Measurements from ENCODE around the gene GALM. TPM values are rescaled to one million over a fixed set of nuclear protein-coding genes. Genes with fewer than 3 reads are reported as not detected.
"Not testable (repeated sequence)": the region's sequence is repeated elsewhere in the genome, so short reads cannot be mapped to it uniquely, and the experiment has no call there.

Gene GALM
- total RNA-seq, 1 experiment from 2014 or later: 8.2 TPM

GRCh38 chr2:38635139-38635538, 30.8 kb upstream of the GALM start:
- Histone ChIP-seq H3K9me3 (replicated peaks) (no peaks in the 10 kb centered on the region), H3K4me3 (no peak overlapping the region), H3K4me1 (replicated peaks) (no peaks in the 10 kb centered on the region), H3K27ac (no peak overlapping the region), H3K27me3 (replicated peaks) (peaks cover 3% of the 10 kb centered on the region; the same call in 1 of the 2 replicates), H3K36me3 (no peaks in the 10 kb centered on the region)
- DNase-seq (ENCODE audit: low read depth in 1 of 2, low spot score in 2 of 2): no peak

GRCh38 chr2:38636069-38636468, 29.8 kb upstream of the GALM start:
- Histone ChIP-seq H3K9me3 (replicated peaks) (no peaks in the 10 kb centered on the region), H3K36me3 (no peaks in the 10 kb centered on the region), H3K4me1 (replicated peaks) (no peaks in the 10 kb centered on the region), H3K4me3 (no peak overlapping the region), H3K27ac (no peak overlapping the region), H3K27me3 (replicated peaks) (peaks cover 3% of the 10 kb centered on the region; the same call in 1 of the 2 replicates)
- no peak for DNase-seq (ENCODE audit: low read depth in 1 of 2, low spot score in 2 of 2)

GRCh38 chr2:38642373-38643017, 23.4 kb upstream of the GALM start:
- DNase-seq (ENCODE audit: low read depth in 1 of 2, low spot score in 2 of 2): peak in 1 of 2 experiments; percentile 20
- H3K9me3 ChIP-seq (replicated peaks); H3K27ac ChIP-seq; H3K4me1 ChIP-seq (replicated peaks); H3K27me3 ChIP-seq (replicated peaks); H3K36me3 ChIP-seq; H3K4me3 ChIP-seq: not testable (repeated sequence)

GRCh38 chr2:38643021-38643671, 22.8 kb upstream of the GALM start:
- Histone ChIP-seq H3K4me3 (no peak overlapping the region), H3K27ac (no peak overlapping the region), H3K4me1 (replicated peaks) (no peaks in the 10 kb centered on the region), H3K36me3 (no peaks in the 10 kb centered on the region), H3K27me3 (replicated peaks) (peaks cover 3% of the 10 kb centered on the region; the same call in 1 of the 2 replicates), H3K9me3 (replicated peaks) (no peaks in the 10 kb centered on the region)
- DNase-seq (ENCODE audit: low read depth in 1 of 2, low spot score in 2 of 2): no peak

- not testable (repeated sequence) for H3K27ac ChIP-seq; H3K36me3 ChIP-seq; DNase-seq (ENCODE audit: low read depth in 1 of 2, low spot score in 2 of 2); H3K27me3 ChIP-seq (replicated peaks); H3K4me1 ChIP-seq (replicated peaks); H3K9me3 ChIP-seq (replicated peaks); H3K4me3 ChIP-seq
Observed at GRCh38 chr2:38643683-38644511, 22.0 kb upstream of the GALM start.

GRCh38 chr2:38648107-38648761, 17.7 kb upstream of the GALM start:
- Histone ChIP-seq H3K4me1 (replicated peaks) (no peaks in the 10 kb centered on the region), H3K9me3 (replicated peaks) (no peaks in the 10 kb centered on the region), H3K4me3 (no peak overlapping the region), H3K27ac (no peak overlapping the region), H3K27me3 (replicated peaks) (no peaks in the 10 kb centered on the region), H3K36me3 (no peaks in the 10 kb centered on the region)
- DNase-seq (ENCODE audit: low read depth in 1 of 2, low spot score in 2 of 2): no peak

- no peaks in the 10 kb centered on the region for H3K36me3 ChIP-seq
- no peaks in the 10 kb centered on the region for H3K9me3 ChIP-seq (replicated peaks)
- H3K4me1 ChIP-seq (replicated peaks): no peaks in the 10 kb centered on the region
- H3K27me3 ChIP-seq (replicated peaks): no peaks in the 10 kb centered on the region
- peak in 1 of 2 experiments; percentile 13 for DNase-seq (ENCODE audit: low read depth in 1 of 2, low spot score in 2 of 2)
- no peak overlapping the region for H3K4me3 ChIP-seq
- no peak overlapping the region for H3K27ac ChIP-seq
Observed at GRCh38 chr2:38649176-38649728, 16.7 kb upstream of the GALM start.

GRCh38 chr2:38650012-38650411, 15.9 kb upstream of the GALM start:
- no peaks in the 10 kb centered on the region for H3K27me3 ChIP-seq (replicated peaks)
- H3K4me1 ChIP-seq (replicated peaks): no peaks in the 10 kb centered on the region
- H3K27ac ChIP-seq: no peak overlapping the region
- no peak for DNase-seq (ENCODE audit: low read depth in 1 of 2, low spot score in 2 of 2)
- no peak overlapping the region for H3K4me3 ChIP-seq
- no peaks in the 10 kb centered on the region for H3K9me3 ChIP-seq (replicated peaks)
- no peaks in the 10 kb centered on the region for H3K36me3 ChIP-seq

- no peaks in the 10 kb centered on the region for H3K36me3 ChIP-seq
- H3K27me3 ChIP-seq (replicated peaks): no peaks in the 10 kb centered on the region
- H3K4me1 ChIP-seq (replicated peaks): no peaks in the 10 kb centered on the region
- H3K4me3 ChIP-seq: no peak overlapping the region
- DNase-seq (ENCODE audit: low read depth in 1 of 2, low spot score in 2 of 2): no peak
- H3K9me3 ChIP-seq (replicated peaks): no peaks in the 10 kb centered on the region
- no peak overlapping the region for H3K27ac ChIP-seq
Observed at GRCh38 chr2:38650717-38651116, 15.2 kb upstream of the GALM start.

GRCh38 chr2:38652431-38653273, 13.3 kb upstream of the GALM start:
- Histone ChIP-seq H3K27ac (no peak overlapping the region), H3K27me3 (replicated peaks) (no peaks in the 10 kb centered on the region), H3K4me3 (no peak overlapping the region), H3K9me3 (replicated peaks) (no peaks in the 10 kb centered on the region), H3K4me1 (replicated peaks) (no peaks in the 10 kb centered on the region), H3K36me3 (no peaks in the 10 kb centered on the region)
- no peak for DNase-seq (ENCODE audit: low read depth in 1 of 2, low spot score in 2 of 2)

- Histone ChIP-seq H3K9me3 (replicated peaks) (no peaks in the 10 kb centered on the region), H3K27me3 (replicated peaks) (no peaks in the 10 kb centered on the region), H3K36me3 (no peaks in the 10 kb centered on the region), H3K4me3 (no peak overlapping the region), H3K27ac (no peak overlapping the region), H3K4me1 (replicated peaks) (no peaks in the 10 kb centered on the region)
- no peak for DNase-seq (ENCODE audit: low read depth in 1 of 2, low spot score in 2 of 2)
Observed at GRCh38 chr2:38653380-38653714, 12.6 kb upstream of the GALM start.

GRCh38 chr2:38653715-38654527, 12.0 kb upstream of the GALM start:
- DNase-seq (ENCODE audit: low read depth in 1 of 2, low spot score in 2 of 2): no peak

More at GRCh38 chr2:38653715-38654527, 12.0 kb upstream of the GALM start:
- no peak overlapping the region for H3K27ac ChIP-seq
- H3K9me3 ChIP-seq (replicated peaks): no peaks in the 10 kb centered on the region
- no peak overlapping the region for H3K4me3 ChIP-seq
- no peaks in the 10 kb centered on the region for H3K4me1 ChIP-seq (replicated peaks)
- no peaks in the 10 kb centered on the region for H3K36me3 ChIP-seq
- H3K27me3 ChIP-seq (replicated peaks): no peaks in the 10 kb centered on the region
